Measurements from ENCODE around the gene ERCC8.

DNA sequence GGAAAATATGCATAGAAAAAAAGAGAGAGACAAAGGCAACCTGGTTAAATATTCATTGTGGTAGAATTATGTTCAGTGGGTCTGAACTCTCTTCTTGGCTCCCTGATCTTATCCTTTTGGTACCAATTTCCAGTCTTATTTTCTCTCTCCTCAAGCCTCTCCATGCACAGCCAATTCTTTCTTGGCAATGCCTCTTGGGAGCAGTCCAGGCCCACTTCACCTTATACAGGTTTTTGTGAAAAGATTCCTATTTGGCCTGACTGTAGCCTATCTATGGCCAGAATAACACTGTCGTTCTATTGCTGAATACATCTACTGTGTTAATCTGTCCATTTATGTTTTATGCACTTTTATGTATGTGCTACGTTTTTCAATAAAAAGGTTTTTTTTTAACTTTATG lies 103.5 kb downstream of the ERCC8 start:
- TF ChIP-seq CTCF (IDR thresholded peaks at IDR 0.05) (no peak), POLR2A (IDR thresholded peaks at IDR 0.05) (no peak)

Measured in lower leg skin (tissue), 3 donors.